ENCODE results near the gene MPST. TPM values are rescaled to one million over a fixed set of nuclear protein-coding genes. Genes with fewer than 3 reads are reported as not detected.

MPST gene
- total RNA-seq, 1 experiment from 2014 or later = 66.6 TPM

- CTCF ChIA-PET = no interaction called here
- BruUV-seq (replicated peaks) = no TSS peak
- no peak overlapping the region for H3K4me3 ChIP-seq (ENCODE audit: low read depth, low read length, poor library complexity, severe bottlenecking)
- H3K9me3 ChIP-seq (ENCODE audit: low read depth, low read length, poor library complexity, severe bottlenecking) = no peaks in the 10 kb centered on the region
- H3K27ac ChIP-seq (ENCODE audit: low read depth, low read length, poor library complexity, severe bottlenecking) = no peak overlapping the region
- TF ChIP-seq, protein P1, sequence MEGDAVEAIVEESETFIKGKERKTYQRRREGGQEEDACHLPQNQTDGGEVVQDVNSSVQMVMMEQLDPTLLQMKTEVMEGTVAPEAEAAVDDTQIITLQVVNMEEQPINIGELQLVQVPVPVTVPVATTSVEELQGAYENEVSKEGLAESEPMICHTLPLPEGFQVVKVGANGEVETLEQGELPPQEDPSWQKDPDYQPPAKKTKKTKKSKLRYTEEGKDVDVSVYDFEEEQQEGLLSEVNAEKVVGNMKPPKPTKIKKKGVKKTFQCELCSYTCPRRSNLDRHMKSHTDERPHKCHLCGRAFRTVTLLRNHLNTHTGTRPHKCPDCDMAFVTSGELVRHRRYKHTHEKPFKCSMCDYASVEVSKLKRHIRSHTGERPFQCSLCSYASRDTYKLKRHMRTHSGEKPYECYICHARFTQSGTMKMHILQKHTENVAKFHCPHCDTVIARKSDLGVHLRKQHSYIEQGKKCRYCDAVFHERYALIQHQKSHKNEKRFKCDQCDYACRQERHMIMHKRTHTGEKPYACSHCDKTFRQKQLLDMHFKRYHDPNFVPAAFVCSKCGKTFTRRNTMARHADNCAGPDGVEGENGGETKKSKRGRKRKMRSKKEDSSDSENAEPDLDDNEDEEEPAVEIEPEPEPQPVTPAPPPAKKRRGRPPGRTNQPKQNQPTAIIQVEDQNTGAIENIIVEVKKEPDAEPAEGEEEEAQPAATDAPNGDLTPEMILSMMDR (conservative IDR thresholded peaks at IDR 0.05; ENCODE audit: low read depth, low read length) = no peak
- TF ChIP-seq EZH2 (IDR thresholded peaks at IDR 0.05; ENCODE audit: borderline replicate concordance, low read depth, low read length, poor library complexity, severe bottlenecking) = no peak
- H3K36me3 ChIP-seq (ENCODE audit: insufficient read depth, low read length, poor library complexity, severe bottlenecking) = peaks cover 5% of the 10 kb centered on the region
- intact Hi-C loops (cut with micrococcal nuclease; ENCODE audit: unreplicated experiment) = no loop called here
- H3K27me3 ChIP-seq (replicated peaks; ENCODE audit: insufficient read depth, low read depth, low read length, poor library complexity) = no peaks in the 10 kb centered on the region
- POLR2A ChIA-PET (ENCODE audit: low non-redundant PET) = no interaction called here
- H3K4me1 ChIP-seq (ENCODE audit: insufficient read depth, low read length, poor library complexity, severe bottlenecking) = peaks cover 4% of the 10 kb centered on the region
- no peak for DNase-seq (ENCODE audit: low spot score)
Observed at GRCh38 chr22:37053310-37054055, 33.9 kb downstream of the MPST start.

DNA sequence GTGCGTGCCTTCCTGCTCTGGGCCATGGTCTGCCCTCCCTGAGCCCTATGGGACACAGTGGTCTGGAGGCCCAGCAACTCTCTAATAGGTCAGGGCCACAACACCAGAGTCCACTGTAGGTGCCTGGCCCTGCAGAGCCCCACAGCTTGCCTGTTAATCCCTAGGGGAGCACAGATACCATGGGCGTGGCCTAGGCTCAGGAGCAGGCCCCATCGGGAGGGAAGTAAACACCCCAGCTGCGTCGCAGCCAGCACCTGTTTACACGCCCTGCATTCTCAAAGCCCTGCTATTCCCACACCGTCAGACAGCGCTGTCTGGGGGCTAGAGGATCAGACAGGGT, 34.5 kb downstream of the MPST start:
- DNase-seq (ENCODE audit: low spot score) = no peak
- ChIA-PET POLR2A (ENCODE audit: low non-redundant PET) (no interaction called here), CTCF (no interaction called here)
- TF ChIP-seq, protein P1 (conservative IDR thresholded peaks at IDR 0.05; ENCODE audit: low read depth, low read length) = no peak
- no peak for TF ChIP-seq EZH2 (IDR thresholded peaks at IDR 0.05; ENCODE audit: borderline replicate concordance, low read depth, low read length, poor library complexity, severe bottlenecking)
- no peak overlapping the region for H3K27ac ChIP-seq (ENCODE audit: low read depth, low read length, poor library complexity, severe bottlenecking)
- H3K27me3 ChIP-seq (replicated peaks; ENCODE audit: insufficient read depth, low read depth, low read length, poor library complexity) = no peaks in the 10 kb centered on the region
- H3K9me3 ChIP-seq (ENCODE audit: low read depth, low read length, poor library complexity, severe bottlenecking) = no peaks in the 10 kb centered on the region
- intact Hi-C loops (cut with micrococcal nuclease; ENCODE audit: unreplicated experiment) = no loop called here
- no TSS peak for BruUV-seq (replicated peaks)
- H3K36me3 ChIP-seq (ENCODE audit: insufficient read depth, low read length, poor library complexity, severe bottlenecking) = peaks cover 5% of the 10 kb centered on the region
- peaks cover 4% of the 10 kb centered on the region for H3K4me1 ChIP-seq (ENCODE audit: insufficient read depth, low read length, poor library complexity, severe bottlenecking)
- H3K4me3 ChIP-seq (ENCODE audit: low read depth, low read length, poor library complexity, severe bottlenecking) = no peak overlapping the region

DNA sequence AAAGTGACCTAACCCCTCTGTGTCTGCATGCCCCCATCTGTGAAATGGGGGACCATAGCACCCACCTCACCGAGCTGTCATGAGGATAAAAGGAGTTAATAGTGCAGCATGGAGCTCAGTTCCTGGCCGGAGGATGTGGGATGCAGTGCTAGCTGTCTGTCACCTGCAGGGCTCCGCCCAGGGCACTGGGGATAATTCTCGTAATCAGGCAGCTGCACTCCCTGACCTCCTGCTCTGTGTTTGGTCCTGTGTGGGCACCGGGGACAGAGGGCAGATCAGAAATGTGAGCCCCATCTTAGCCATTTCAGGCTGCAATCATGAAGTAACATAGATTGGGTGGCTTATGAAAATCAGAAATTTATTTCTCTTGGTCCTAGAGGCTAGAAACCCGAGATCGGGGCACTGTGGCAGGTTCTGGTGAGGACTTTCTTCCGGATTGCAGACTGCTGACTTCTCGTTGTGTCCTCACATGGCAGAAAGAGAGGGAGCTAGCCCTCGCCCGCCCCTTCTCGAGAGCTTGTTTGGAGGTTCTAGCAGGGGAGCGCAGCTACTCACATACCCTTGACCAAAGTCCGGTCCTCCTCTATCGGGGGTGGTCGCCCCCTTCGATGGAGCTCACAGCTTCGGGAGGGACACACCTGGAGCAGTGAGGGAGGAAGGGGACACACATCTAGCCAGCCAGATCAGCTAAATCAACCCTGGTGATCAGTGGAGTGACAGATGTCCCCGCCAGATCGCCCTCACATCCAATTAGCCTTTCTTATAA, 35.2 kb downstream of the MPST start:
- peaks cover 4% of the 10 kb centered on the region for H3K4me1 ChIP-seq (ENCODE audit: insufficient read depth, low read length, poor library complexity, severe bottlenecking)
- H3K27ac ChIP-seq (ENCODE audit: low read depth, low read length, poor library complexity, severe bottlenecking) = no peak overlapping the region
- H3K36me3 ChIP-seq (ENCODE audit: insufficient read depth, low read length, poor library complexity, severe bottlenecking) = peaks cover 5% of the 10 kb centered on the region
- BruUV-seq (replicated peaks) = no TSS peak
- H3K9me3 ChIP-seq (ENCODE audit: low read depth, low read length, poor library complexity, severe bottlenecking) = no peaks in the 10 kb centered on the region
- no peak for DNase-seq (ENCODE audit: low spot score)
- intact Hi-C loops (cut with micrococcal nuclease; ENCODE audit: unreplicated experiment) = no loop called here
- no peaks in the 10 kb centered on the region for H3K27me3 ChIP-seq (replicated peaks; ENCODE audit: insufficient read depth, low read depth, low read length, poor library complexity)
- no peak for TF ChIP-seq EZH2 (IDR thresholded peaks at IDR 0.05; ENCODE audit: borderline replicate concordance, low read depth, low read length, poor library complexity, severe bottlenecking)
- TF ChIP-seq, protein P1 (conservative IDR thresholded peaks at IDR 0.05; ENCODE audit: low read depth, low read length) = no peak
- POLR2A ChIA-PET (ENCODE audit: low non-redundant PET) = no interaction called here
- no peak overlapping the region for H3K4me3 ChIP-seq (ENCODE audit: low read depth, low read length, poor library complexity, severe bottlenecking)
- CTCF ChIA-PET = interaction anchor here (0.6 kb wide), 1 partner anchor 9 kb away, joined by 3 read pairs; no protein-coding TSS in a partner anchor

Measured in A673 (cell line).